Smooth muscle cell (in vitro differentiated cells): Measurements from ENCODE around the gene PRDM5. TPM values are rescaled to one million over a fixed set of nuclear protein-coding genes. Genes with fewer than 3 reads are reported as not detected.

Experiments used
- DNase-seq: peaks from one replicate; lab custom pipeline; 2025; ENCODE audit not compliant: unreplicated experiment; lab: John Stamatoyannopoulos, UW
- H2AFZ ChIP-seq: fragments of 200-600 bp; sonication (generic); 2 replicates; pipeline ENCODE4 v1.6.0; 2016; ENCODE audit warnings: antibody characterized with exemption, low read depth, mild to moderate bottlenecking
- H3F3A ChIP-seq: fragments of 200-600 bp; sonication (generic); 2 replicates; pipeline ENCODE4 v1.6.0; 2017; ENCODE audit warnings: antibody characterized with exemption, low read depth
- H3K27ac ChIP-seq: fragments of 200-600 bp; sonication (generic); 2 replicates; pipeline ENCODE4 v1.5.1; 2016; ENCODE audit warnings: low read depth, mild to moderate bottlenecking
- H3K27me3 ChIP-seq: fragments of 200-600 bp; sonication (generic); 2 replicates; pipeline ENCODE4 v1.6.1; 2016; ENCODE audit warnings: low read depth, mild to moderate bottlenecking
- H3K36me3 ChIP-seq: fragments of 200-600 bp; sonication (generic); 2 replicates; pipeline ENCODE4 v1.5.1; 2016; ENCODE audit warnings: low read depth
- H3K4me1 ChIP-seq: fragments of 200-600 bp; sonication (generic); 2 replicates; pipeline ENCODE4 v1.5.1; 2016; ENCODE audit warnings: low read depth
- H3K4me2 ChIP-seq: fragments of 200-600 bp; sonication (generic); 2 replicates; pipeline ENCODE4 v1.6.0; 2016; ENCODE audit warnings: mild to moderate bottlenecking
- H3K4me3 ChIP-seq: fragments of 200-600 bp; sonication (generic); 2 replicates; pipeline ENCODE4 v1.5.1; 2016; ENCODE audit warnings: mild to moderate bottlenecking
- H3K79me2 ChIP-seq: fragments of 200-600 bp; sonication (generic); 2 replicates; pipeline ENCODE4 v1.6.0; 2016; ENCODE audit warnings: low read depth, mild to moderate bottlenecking
- H3K9ac ChIP-seq: fragments of 200-600 bp; sonication (generic); 2 replicates; pipeline ENCODE4 v1.6.0; 2016; ENCODE audit warnings: low read depth
- H3K9me3 ChIP-seq: fragments of 200-600 bp; sonication (generic); replicated peaks from 2 replicates; pipeline ENCODE4 v1.5.1; 2016; ENCODE audit warnings: low read depth
- H4K20me1 ChIP-seq: fragments of 200-600 bp; sonication (generic); 2 replicates; pipeline ENCODE4 v1.6.0; 2016; ENCODE audit warnings: low read depth
- CTCF ChIP-seq: fragments of 200-600 bp; sonication (generic); IDR thresholded peaks from 2 replicates; pipeline ENCODE4 v1.5.1; 2017; ENCODE audit warnings: borderline replicate concordance, mild to moderate bottlenecking, antibody characterized with exemption; ENCODE audit not compliant: insufficient read depth, poor library complexity, severe bottlenecking
- WGBS: methylation state at CpG from one replicate; pipeline ENCODE4 v1.1.7; 2016; ENCODE audit warnings: low lambda C conversion rate; 5-methylcytosine and 5-hydroxymethylcytosine counted together
- polyA plus RNA-seq: library from polyadenylated mRNA; unstranded; fragments of >200 nt; fragmentation: Nextera tagmentation; extraction: Ambion mirVana; gene quantifications from 2 replicates; pipeline ENCODE4 v1.2.1, GENCODE V29; 2016
- total RNA-seq: library from RNA; depleted of rRNA; stranded (reverse); fragments of >200 nt; gene quantifications from 2 replicates; pipeline ENCODE4 v1.2.3, GENCODE V29; 2014

Gene PRDM5
- total and polyA plus RNA-seq, 2 experiments from 2014 or later: 3.3 to 8.6 TPM

GRCh38 chr4:120963449-120963848 lies 40.9 kb upstream of the PRDM5 start:
- Histone ChIP-seq H3K27me3 (no peaks in the 10 kb centered on the region), H3K9ac (no peak overlapping the region), H4K20me1 (no peaks in the 10 kb centered on the region), H3K9me3 (no peaks in the 10 kb centered on the region), H3K4me2 (no peak overlapping the region), H3K27ac (no peak overlapping the region), H3F3A (no peaks in the 10 kb centered on the region), H3K79me2 (no peaks in the 10 kb centered on the region), H3K4me3 (no peak overlapping the region), H3K4me1 (peaks cover 30% of the 10 kb centered on the region), H2AFZ (no peak overlapping the region), H3K36me3 (no peaks in the 10 kb centered on the region)
- WGBS: 48% methylated on average over 4 of the region's 4 CpGs
- TF ChIP-seq CTCF: no peak
- no peak for DNase-seq

GRCh38 chr4:120960656-120961267 lies 38.2 kb upstream of the PRDM5 start:
- no peak overlapping the region for H2AFZ ChIP-seq
- H3K27me3 ChIP-seq: no peaks in the 10 kb centered on the region
- H3K4me1 ChIP-seq: peaks cover 26% of the 10 kb centered on the region
- 48% methylated on average over 2 of the region's 2 CpGs for WGBS
- no peak overlapping the region for H3K4me2 ChIP-seq
- no peak for TF ChIP-seq CTCF
- no peak overlapping the region for H3K4me3 ChIP-seq
- no peak overlapping the region for H3K27ac ChIP-seq
- H3K9me3 ChIP-seq: no peaks in the 10 kb centered on the region
- no peaks in the 10 kb centered on the region for H4K20me1 ChIP-seq
- no peaks in the 10 kb centered on the region for H3K79me2 ChIP-seq
- H3K36me3 ChIP-seq: no peaks in the 10 kb centered on the region
- H3K9ac ChIP-seq: no peak overlapping the region
- H3F3A ChIP-seq: no peaks in the 10 kb centered on the region
- no peak for DNase-seq

GRCh38 chr4:120948382-120948781 lies 25.9 kb upstream of the PRDM5 start:
- H3K27me3 ChIP-seq: no peaks in the 10 kb centered on the region
- no peaks in the 10 kb centered on the region for H4K20me1 ChIP-seq
- no peak overlapping the region for H3K4me3 ChIP-seq
- no peak overlapping the region for H3K4me2 ChIP-seq
- H3K36me3 ChIP-seq: no peaks in the 10 kb centered on the region
- H2AFZ ChIP-seq: no peak overlapping the region
- H3K9ac ChIP-seq: no peak overlapping the region
- H3K9me3 ChIP-seq: no peaks in the 10 kb centered on the region
- no peaks in the 10 kb centered on the region for H3K79me2 ChIP-seq
- H3K27ac ChIP-seq: no peak overlapping the region
- no peak for TF ChIP-seq CTCF
- 75% methylated on average over 4 of the region's 4 CpGs for WGBS
- DNase-seq: no peak
- H3F3A ChIP-seq: no peaks in the 10 kb centered on the region
- no peaks in the 10 kb centered on the region for H3K4me1 ChIP-seq

GRCh38 chr4:120942776-120943175 lies 20.2 kb upstream of the PRDM5 start:
- no peaks in the 10 kb centered on the region for H3K27me3 ChIP-seq
- DNase-seq: no peak
- H3K4me2 ChIP-seq: no peak overlapping the region
- no peaks in the 10 kb centered on the region for H3K79me2 ChIP-seq
- H3K4me1 ChIP-seq: no peaks in the 10 kb centered on the region
- 66% methylated on average over 3 of the region's 3 CpGs for WGBS
- H3F3A ChIP-seq: no peaks in the 10 kb centered on the region
- H3K4me3 ChIP-seq: no peak overlapping the region
- no peaks in the 10 kb centered on the region for H4K20me1 ChIP-seq
- H3K36me3 ChIP-seq: no peaks in the 10 kb centered on the region
- no peak overlapping the region for H3K27ac ChIP-seq
- no peaks in the 10 kb centered on the region for H3K9me3 ChIP-seq
- TF ChIP-seq CTCF: no peak
- no peak overlapping the region for H2AFZ ChIP-seq
- H3K9ac ChIP-seq: no peak overlapping the region
